ENCODE measurements around the gene PPP6R2. TPM values are rescaled to one million over a fixed set of nuclear protein-coding genes. Genes with fewer than 3 reads are reported as not detected.
"Not testable (repeated sequence)": the region's sequence is repeated elsewhere in the genome, so short reads cannot be mapped to it uniquely, and the experiment has no call there.

PPP6R2 gene
- total RNA-seq, 6 experiments from 2014 or later: 41.9 to 47.0 (median 43.6) TPM

- Mint-ChIP-seq H3K27me3 (ENCODE audit: insufficient read depth) (no peaks in the 10 kb centered on the region; the same call in 1 of the 2 replicates), H3K4me3 (no peak overlapping the region), H3K9me3 (peaks cover 5% of the 10 kb centered on the region; the same call in 1 of the 2 replicates), H3K4me1 (ENCODE audit: low read depth) (peaks cover 30% of the 10 kb centered on the region), H3K27ac (no peak overlapping the region), H3K36me3 (ENCODE audit: low read depth) (peaks cover 6% of the 10 kb centered on the region)
- DNase-seq: no peak
- no peak for TF ChIP-seq CTCF (IDR thresholded peaks at IDR 0.05)
These were observed 24.8 kb downstream of the PPP6R2 start for GRCh38 chr22:50367778-50368500.

- Mint-ChIP-seq H3K9me3 (no peaks in the 10 kb centered on the region), H3K36me3 (ENCODE audit: low read depth) (peaks cover 7% of the 10 kb centered on the region), H3K4me1 (ENCODE audit: low read depth) (peaks cover 13% of the 10 kb centered on the region), H3K27ac (no peak overlapping the region), H3K27me3 (ENCODE audit: insufficient read depth) (no peaks in the 10 kb centered on the region; the same call in 1 of the 2 replicates), H3K4me3 (no peak overlapping the region)
- DNase-seq: no peak
- TF ChIP-seq CTCF (IDR thresholded peaks at IDR 0.05): no peak
These were observed 28.0 kb downstream of the PPP6R2 start for GRCh38 chr22:50371101-50371648.

GRCh38 chr22:50376085-50376651, 33.0 kb downstream of the PPP6R2 start:
- H3K36me3 Mint-ChIP-seq (ENCODE audit: low read depth): peaks cover 21% of the 10 kb centered on the region
- no peak for TF ChIP-seq CTCF (IDR thresholded peaks at IDR 0.05)
- no peaks in the 10 kb centered on the region for H3K4me1 Mint-ChIP-seq (ENCODE audit: low read depth)
- no peak overlapping the region for H3K4me3 Mint-ChIP-seq
- no peak overlapping the region for H3K27ac Mint-ChIP-seq
- no peak for DNase-seq
- no peaks in the 10 kb centered on the region for H3K9me3 Mint-ChIP-seq
- H3K27me3 Mint-ChIP-seq (ENCODE audit: insufficient read depth): no peaks in the 10 kb centered on the region; the same call in 1 of the 2 replicates

- H3K27me3 Mint-ChIP-seq (ENCODE audit: insufficient read depth); H3K27ac Mint-ChIP-seq; DNase-seq; H3K9me3 Mint-ChIP-seq; H3K4me3 Mint-ChIP-seq; H3K4me1 Mint-ChIP-seq (ENCODE audit: low read depth): not testable (repeated sequence)
- peaks cover 25% of the 10 kb centered on the region for H3K36me3 Mint-ChIP-seq (ENCODE audit: low read depth)
These were observed 38.0 kb downstream of the PPP6R2 start for GRCh38 chr22:50381021-50381555.

GRCh38 chr22:50396751-50397370, 53.7 kb downstream of the PPP6R2 start:
- peak overlapping the region; percentile 41 for H3K27ac Mint-ChIP-seq
- peaks cover 20% of the 10 kb centered on the region for H3K36me3 Mint-ChIP-seq (ENCODE audit: low read depth)
- no peak overlapping the region for H3K4me3 Mint-ChIP-seq
- H3K9me3 Mint-ChIP-seq: no peaks in the 10 kb centered on the region
- no peak for TF ChIP-seq CTCF (IDR thresholded peaks at IDR 0.05)
- H3K4me1 Mint-ChIP-seq (ENCODE audit: low read depth): peaks cover 17% of the 10 kb centered on the region
- no peak for DNase-seq
- peaks cover 7% of the 10 kb centered on the region for H3K27me3 Mint-ChIP-seq (ENCODE audit: insufficient read depth)

GRCh38 chr22:50397371-50398060, 54.4 kb downstream of the PPP6R2 start:
- not testable (repeated sequence) for DNase-seq; H3K4me3 Mint-ChIP-seq; H3K9me3 Mint-ChIP-seq; H3K27me3 Mint-ChIP-seq (ENCODE audit: insufficient read depth)
- Mint-ChIP-seq H3K27ac (peak overlapping the region; percentile 41), H3K36me3 (ENCODE audit: low read depth) (peaks cover 20% of the 10 kb centered on the region), H3K4me1 (ENCODE audit: low read depth) (peaks cover 17% of the 10 kb centered on the region)
